ENCODE data around the gene KCNA10. TPM values are rescaled to one million over a fixed set of nuclear protein-coding genes. Genes with fewer than 3 reads are reported as not detected.

KCNA10 gene
- total and polyA plus RNA-seq, 2 of the 13 experiments (the other 11 are each of a cell fraction or from before 2014, with no cell fraction given), result not detected

GRCh38 chr1:110502402-110503151, 16.4 kb downstream of the KCNA10 start (continued):
- TF ChIP-seq, protein P1, sequence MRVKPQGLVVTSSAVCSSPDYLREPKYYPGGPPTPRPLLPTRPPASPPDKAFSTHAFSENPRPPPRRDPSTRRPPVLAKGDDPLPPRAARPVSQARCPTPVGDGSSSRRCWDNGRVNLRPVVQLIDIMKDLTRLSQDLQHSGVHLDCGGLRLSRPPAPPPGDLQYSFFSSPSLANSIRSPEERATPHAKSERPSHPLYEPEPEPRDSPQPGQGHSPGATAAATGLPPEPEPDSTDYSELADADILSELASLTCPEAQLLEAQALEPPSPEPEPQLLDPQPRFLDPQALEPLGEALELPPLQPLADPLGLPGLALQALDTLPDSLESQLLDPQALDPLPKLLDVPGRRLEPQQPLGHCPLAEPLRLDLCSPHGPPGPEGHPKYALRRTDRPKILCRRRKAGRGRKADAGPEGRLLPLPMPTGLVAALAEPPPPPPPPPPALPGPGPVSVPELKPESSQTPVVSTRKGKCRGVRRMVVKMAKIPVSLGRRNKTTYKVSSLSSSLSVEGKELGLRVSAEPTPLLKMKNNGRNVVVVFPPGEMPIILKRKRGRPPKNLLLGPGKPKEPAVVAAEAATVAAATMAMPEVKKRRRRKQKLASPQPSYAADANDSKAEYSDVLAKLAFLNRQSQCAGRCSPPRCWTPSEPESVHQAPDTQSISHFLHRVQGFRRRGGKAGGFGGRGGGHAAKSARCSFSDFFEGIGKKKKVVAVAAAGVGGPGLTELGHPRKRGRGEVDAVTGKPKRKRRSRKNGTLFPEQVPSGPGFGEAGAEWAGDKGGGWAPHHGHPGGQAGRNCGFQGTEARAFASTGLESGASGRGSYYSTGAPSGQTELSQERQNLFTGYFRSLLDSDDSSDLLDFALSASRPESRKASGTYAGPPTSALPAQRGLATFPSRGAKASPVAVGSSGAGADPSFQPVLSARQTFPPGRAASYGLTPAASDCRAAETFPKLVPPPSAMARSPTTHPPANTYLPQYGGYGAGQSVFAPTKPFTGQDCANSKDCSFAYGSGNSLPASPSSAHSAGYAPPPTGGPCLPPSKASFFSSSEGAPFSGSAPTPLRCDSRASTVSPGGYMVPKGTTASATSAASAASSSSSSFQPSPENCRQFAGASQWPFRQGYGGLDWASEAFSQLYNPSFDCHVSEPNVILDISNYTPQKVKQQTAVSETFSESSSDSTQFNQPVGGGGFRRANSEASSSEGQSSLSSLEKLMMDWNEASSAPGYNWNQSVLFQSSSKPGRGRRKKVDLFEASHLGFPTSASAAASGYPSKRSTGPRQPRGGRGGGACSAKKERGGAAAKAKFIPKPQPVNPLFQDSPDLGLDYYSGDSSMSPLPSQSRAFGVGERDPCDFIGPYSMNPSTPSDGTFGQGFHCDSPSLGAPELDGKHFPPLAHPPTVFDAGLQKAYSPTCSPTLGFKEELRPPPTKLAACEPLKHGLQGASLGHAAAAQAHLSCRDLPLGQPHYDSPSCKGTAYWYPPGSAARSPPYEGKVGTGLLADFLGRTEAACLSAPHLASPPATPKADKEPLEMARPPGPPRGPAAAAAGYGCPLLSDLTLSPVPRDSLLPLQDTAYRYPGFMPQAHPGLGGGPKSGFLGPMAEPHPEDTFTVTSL (CRISPR knock-in tag; IDR thresholded peaks at IDR 0.05; ENCODE audit: borderline replicate concordance), result no peak
- TF ChIP-seq TFAP4 (IDR thresholded peaks at IDR 0.05; ENCODE audit: borderline replicate concordance, low read depth), result no peak
- no peak for TF ChIP-seq BRCA1 (CRISPR knock-in tag; IDR thresholded peaks at IDR 0.05)
- no peak for TF ChIP-seq SKI (IDR thresholded peaks at IDR 0.05; ENCODE audit: partially characterized antibody)
- TF ChIP-seq ATM (IDR thresholded peaks at IDR 0.05; ENCODE audit: borderline replicate concordance), result no peak

All from HepG2 (cell line).